GM18909 (cell line): ENCODE data around the gene CREB1.

Experiments
- ATAC-seq: cut with Tn5 transposase; IDR thresholded peaks from one replicate; pipeline ENCODE4 v1.9.1; 2021; ENCODE audit warnings: mild to moderate bottlenecking; ENCODE audit not compliant: unreplicated experiment, poor library complexity

The CREB1 gene

DNA sequence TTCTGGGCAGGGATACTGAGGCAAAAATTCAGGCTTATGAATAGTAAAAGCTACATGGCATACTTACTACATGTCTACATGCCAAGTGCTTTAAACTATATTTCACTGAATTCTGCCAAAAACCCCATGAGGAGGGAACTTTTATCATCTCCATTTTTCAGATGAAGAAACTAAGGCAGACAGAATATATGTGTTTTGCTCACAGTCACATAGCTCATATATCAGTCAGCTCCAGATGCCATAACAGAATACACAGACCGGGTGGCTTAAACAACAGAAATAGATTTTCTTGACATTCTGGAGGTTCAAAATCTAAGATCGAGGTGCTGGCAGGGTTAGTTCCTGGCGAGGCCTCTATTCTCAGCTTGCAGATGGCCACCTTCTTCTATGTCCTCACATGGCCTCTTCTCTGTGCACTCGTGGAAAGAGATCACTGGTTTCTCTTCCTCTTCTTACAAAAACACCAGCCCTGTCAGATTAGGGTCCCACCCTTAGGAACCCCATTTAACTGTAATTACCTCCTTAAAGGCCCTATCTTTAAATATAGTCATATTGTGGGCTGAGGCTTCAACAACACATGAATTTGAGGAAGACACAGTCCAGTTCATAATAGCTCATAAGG, 27.1 kb upstream of the CREB1 start:
- ATAC-seq: peak; percentile 58

DNA sequence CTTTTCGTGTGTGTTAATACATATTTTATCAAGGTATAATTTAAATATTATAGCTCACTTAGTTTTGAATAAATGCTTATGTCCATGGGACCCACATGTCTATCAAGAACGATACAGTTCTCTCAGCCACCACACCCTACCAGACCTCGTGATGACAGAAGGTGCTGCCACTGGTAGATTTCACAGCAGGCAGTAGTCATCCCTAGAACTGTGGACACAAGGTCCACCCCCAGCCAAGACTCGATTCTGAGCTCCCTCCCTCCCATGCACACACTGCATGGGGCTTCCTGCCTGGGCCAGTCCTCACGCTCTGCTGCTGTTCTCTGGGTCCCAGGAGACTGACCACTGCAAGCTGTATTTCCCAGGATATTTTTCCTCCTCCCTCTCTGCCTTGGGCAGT, 26.5 kb upstream of the CREB1 start:
- ATAC-seq: peak; percentile 63

- ATAC-seq: no peak
These were observed 25.1 kb upstream of the CREB1 start for GRCh38 chr2:207504513-207505170.

DNA sequence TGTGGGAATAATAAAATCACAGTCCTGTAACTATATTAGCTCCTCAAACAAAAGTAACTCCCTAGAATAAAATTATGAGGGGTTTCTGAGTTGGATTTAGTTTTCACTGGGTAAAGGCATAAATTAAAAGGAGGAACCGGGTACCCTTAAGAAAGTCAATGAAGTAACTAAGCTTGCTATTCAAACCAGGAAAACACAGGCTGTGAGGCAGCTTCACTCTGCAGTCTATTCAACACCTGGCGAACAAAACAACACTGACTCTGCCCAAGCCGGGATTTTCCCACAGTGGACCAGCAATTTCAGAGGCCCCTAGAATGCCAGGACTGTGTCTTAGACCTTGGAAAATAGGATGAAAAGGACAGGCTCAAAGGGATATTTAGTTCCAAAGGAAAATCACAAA, 24.6 kb upstream of the CREB1 start:
- no peak for ATAC-seq

DNA sequence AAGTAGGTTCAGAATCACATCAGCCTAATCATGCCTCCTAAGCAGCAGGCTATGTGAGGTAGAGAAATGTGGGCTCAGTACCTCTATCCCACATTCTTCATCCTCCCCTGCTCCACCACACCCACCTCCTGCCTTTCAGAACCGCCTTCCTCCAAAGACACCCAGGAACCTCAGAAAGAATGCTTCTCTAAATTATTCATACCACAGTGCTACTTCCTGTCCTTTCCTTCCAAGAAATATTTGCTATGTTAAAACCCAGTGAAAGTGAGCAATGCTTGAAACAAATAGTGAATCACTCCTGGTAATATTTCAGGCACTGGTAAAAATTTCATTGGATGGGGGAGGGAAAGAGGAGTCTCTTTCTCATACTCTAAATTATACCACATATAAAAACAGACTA, 24.0 kb upstream of the CREB1 start:
- ATAC-seq: peak; percentile 24

DNA sequence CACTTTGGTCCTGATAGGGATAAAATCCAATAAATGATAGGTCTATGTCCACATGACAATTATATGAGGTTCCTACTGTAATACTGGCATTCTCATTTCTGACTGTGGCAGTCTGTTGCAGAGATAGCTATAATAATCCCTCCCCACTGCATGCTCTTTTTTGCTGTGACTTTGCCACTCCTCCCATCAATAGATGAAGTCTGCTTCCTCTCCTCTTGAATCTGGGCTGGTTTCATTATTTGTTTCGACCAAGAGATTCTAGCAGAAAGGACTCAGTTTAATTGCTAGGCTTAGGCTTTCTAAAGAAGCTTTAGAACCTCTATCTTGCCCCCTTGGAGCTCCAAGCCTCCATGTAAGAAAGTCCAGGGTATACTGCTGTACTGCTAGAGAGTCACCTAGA, 23.3 kb upstream of the CREB1 start:
- peak; percentile 39 for ATAC-seq

DNA sequence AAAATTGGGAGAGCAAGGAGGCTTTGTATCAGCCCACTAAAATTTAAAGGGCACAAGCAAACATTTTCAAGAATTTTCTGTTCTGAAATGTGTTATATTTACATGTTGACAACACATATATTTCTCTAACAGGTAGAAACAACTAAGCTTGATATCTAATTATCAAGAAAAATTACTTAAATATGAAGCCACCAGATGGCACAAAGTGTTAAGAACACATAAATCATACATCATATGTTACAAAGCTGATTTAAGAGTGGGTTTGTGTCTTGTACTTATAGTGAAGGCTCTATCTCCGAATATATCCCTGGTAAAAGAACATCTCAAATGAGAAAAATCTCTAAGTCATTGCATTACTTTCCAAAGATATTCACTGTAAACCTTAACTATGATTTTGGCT, 19.6 kb upstream of the CREB1 start:
- no peak for ATAC-seq

GRCh38 chr2:207511851-207512250, 17.9 kb upstream of the CREB1 start:
- ATAC-seq: no peak

DNA sequence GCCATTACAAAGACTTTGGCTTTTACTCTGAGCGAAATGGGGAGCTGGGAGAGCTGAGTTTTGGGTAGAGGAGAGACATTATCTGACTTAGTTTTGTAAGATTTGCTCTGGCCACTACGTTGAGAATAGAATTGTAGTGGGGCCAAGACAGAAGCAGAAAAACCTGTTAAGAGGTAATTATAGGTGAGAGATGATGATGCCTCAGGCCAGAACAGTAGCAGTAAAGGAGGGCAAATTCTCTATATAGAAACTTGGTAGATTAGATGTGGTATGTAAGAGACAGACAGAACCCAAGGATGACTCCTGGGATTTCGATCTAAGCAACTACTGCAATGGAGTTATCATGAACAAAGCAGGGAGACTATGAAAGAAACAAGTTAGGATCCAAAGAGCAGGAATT, 17.4 kb upstream of the CREB1 start:
- no peak for ATAC-seq

- no peak for ATAC-seq
These were observed 16.1 kb upstream of the CREB1 start for GRCh38 chr2:207513551-207514257.

DNA sequence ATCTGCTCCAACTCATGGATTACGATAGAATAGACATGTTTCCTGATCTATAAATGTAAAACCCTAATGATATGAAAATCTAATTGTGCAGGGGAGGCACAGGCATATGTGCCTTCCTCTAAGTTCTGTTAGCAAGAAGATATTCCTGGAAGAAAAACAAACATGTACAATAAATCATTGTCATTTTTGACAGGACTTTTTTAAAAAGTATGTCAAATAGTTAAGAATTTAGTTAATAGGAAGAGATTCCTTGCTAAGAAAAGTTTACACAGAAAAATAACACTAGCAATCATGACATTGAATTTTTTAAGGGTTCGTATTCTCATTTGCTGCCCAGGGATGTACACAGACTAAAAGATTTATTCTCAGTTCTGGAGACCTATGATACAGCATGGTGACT, 15.3 kb upstream of the CREB1 start:
- ATAC-seq: no peak

GRCh38 chr2:207515671-207516070, 14.1 kb upstream of the CREB1 start:
- ATAC-seq: no peak

- ATAC-seq: no peak
These were observed 13.6 kb upstream of the CREB1 start for GRCh38 chr2:207516206-207516605.

- ATAC-seq: no peak
These were observed 6.8 kb upstream of the CREB1 start for GRCh38 chr2:207523005-207523404.

DNA sequence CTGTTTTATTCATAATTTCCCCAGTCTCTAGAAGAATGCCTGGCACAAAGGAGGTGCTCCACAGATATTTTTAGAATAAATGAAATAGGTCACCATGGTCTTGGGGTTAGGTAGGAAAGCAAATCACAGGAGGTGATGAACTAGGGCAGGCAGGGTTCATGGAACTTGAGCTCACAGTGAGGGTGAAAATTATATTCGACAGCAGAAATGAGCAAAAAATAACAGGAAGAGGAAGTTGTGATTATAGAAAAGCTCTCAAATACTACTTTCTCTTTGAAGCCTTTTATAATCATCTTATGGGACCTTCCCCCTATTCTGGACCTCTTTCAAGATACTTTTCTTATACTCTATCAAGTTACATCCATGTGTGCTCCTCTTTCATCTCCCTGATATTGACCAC, 4.5 kb upstream of the CREB1 start:
- no peak for ATAC-seq

GRCh38 chr2:207528980-207529329, 807 bp upstream of the CREB1 start:
- ATAC-seq: peak; percentile 15

DNA sequence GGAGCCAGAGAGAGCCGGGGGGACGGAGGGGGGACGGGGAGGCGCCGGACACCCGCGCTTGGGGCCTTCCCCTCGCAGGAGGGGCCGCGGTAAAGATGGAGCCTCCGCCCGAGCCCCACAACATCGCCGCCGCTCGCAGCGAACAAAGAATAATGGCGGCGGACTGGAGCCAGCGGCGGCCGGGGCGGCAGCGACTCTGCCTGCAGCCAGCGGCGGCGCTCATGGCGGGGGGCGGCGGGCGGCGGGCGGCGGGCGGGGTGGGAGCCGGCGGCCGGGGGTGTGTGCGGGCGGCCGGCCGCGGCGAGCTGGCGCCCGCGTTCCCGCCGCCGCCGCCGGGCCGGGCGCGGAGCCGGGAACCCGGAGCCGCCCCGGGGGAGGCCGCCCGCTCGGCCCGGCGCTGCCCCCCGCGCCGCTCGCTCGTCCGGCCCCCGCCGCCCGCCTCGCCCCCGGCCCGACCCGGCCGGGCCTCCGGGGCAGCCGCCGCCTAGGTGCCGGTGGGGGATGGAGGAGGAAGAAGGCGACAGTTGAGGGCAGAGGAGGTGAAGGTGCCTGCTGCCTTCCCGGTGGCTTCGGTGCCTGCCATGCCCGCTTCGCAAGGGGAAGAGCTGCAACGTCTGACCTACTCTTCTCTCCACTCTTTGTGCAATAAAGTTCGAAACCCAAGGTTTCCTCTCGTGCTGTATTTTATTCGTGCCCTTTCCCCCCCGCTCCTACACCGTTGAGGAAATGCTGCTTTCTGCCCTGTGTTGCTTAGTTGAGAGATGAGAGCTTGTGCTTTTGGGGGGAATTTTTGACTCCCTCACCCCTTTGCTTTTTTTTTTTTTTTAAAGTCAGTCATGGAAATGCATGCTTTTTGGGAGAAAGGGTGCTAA, 634 bp downstream of the CREB1 start:
- ATAC-seq: peak; percentile 8

- no peak for ATAC-seq
These were observed 1.5 kb downstream of the CREB1 start for GRCh38 chr2:207531032-207531952.

- no peak for ATAC-seq
These were observed 2.9 kb downstream of the CREB1 start for GRCh38 chr2:207532676-207533075.

DNA sequence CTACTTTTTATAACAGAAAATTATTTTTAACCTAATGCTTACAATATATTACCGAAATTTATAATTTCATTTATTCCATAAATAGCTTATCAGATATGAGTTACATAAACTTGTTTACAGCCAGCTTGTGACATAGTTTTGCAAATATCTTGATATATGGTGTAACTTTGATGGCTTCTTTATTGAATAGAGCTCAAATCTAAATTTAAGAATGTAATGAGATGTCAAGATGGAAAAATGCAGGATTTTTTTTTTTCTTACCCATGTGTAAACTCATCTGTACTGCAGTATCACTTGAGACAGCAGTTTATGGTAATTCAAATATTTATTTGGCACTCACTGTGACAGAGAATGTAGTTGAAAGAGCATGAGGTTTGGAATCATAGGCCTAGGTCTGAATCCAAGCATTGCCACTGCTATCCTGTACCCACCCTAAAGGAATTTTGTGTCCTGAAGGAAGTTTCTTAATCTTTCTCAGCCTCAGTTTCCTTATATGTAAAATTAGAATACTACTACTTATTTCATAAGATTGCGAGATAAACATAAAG, 3.8 kb downstream of the CREB1 start:
- ATAC-seq: no peak
